Measurements from ENCODE around the gene SERP1. TPM values are rescaled to one million over a fixed set of nuclear protein-coding genes. Genes with fewer than 3 reads are reported as not detected.
A peak's percentile ranks its signal among the peaks of the same experiment; 100 is the strongest.

Gene SERP1
- total RNA-seq, 1 donor from 2014 or later: 87.2 TPM

GRCh38 chr3:150545419-150546225, 674 bp downstream of the SERP1 start:
- peak overlapping the region; percentile 99 for H3K27ac Mint-ChIP-seq
- H3K9me3 Mint-ChIP-seq: no peaks in the 10 kb centered on the region
- peaks cover 54% of the 10 kb centered on the region for H3K36me3 Mint-ChIP-seq (ENCODE audit: low read depth)
- ATAC-seq (ENCODE audit: low read depth) (peak; percentile 8), DNase-seq (no peak)
- H3K27me3 Mint-ChIP-seq: no peaks in the 10 kb centered on the region
- TF ChIP-seq CTCF (IDR thresholded peaks at IDR 0.05): no peak
- ChIA-PET POLR2A (interaction anchor here (0.8 to 3.3 kb wide), 19 partner anchors 8 to 576 kb away, joined by 3 to 41 read pairs (median 6); partner anchors contain the start of genes ERICH6, SELENOT, SIAH2 and TSC22D2), CTCF (interaction anchor here (0.6 to 2.6 kb wide), 4 partner anchors 17 to 622 kb away, joined by 3 to 9 read pairs (median 3); partner anchors contain the start of gene ERICH6)
- H3K4me1 Mint-ChIP-seq: peaks cover 47% of the 10 kb centered on the region
- intact Hi-C loops (cut with micrococcal nuclease): loop anchor here (1.0 to 5.0 kb wide), 14 partner anchors 54 to 1972 kb away; partner anchors contain the start of genes COMMD2, ERICH6, HPS3 and MED12L
- H3K4me3 Mint-ChIP-seq: peak overlapping the region; percentile 96

- peak overlapping the region; percentile 96 for H3K4me3 Mint-ChIP-seq
- POLR2A ChIA-PET: interaction anchor here (0.5 to 3.2 kb wide), 8 partner anchors 8 to 222 kb away, joined by 3 to 41 read pairs (median 5); partner anchors contain the start of genes ERICH6, SIAH2 and TSC22D2
- peaks cover 50% of the 10 kb centered on the region for H3K36me3 Mint-ChIP-seq (ENCODE audit: low read depth)
- CTCF ChIA-PET: interaction anchor here (1.0 to 2.6 kb wide), 3 partner anchors 17 to 623 kb away, joined by 3 to 9 read pairs (median 3); partner anchors contain the start of gene ERICH6
- no peak for TF ChIP-seq CTCF (IDR thresholded peaks at IDR 0.05)
- peaks cover 47% of the 10 kb centered on the region for H3K4me1 Mint-ChIP-seq
- DNase-seq: no peak
- no peaks in the 10 kb centered on the region for H3K27me3 Mint-ChIP-seq
- no peak overlapping the region for H3K27ac Mint-ChIP-seq
- ATAC-seq (ENCODE audit: low read depth): no peak
- intact Hi-C loops (cut with micrococcal nuclease): loop anchor here (5.0 kb wide), 3 partner anchors 543 to 1973 kb away; partner anchors contain the start of genes MED12L and P2RY12
- H3K9me3 Mint-ChIP-seq: no peaks in the 10 kb centered on the region
Observed at GRCh38 chr3:150544726-150545125, 1.6 kb downstream of the SERP1 start.

- Mint-ChIP-seq H3K36me3 (ENCODE audit: low read depth) (peaks cover 48% of the 10 kb centered on the region), H3K9me3 (no peaks in the 10 kb centered on the region), H3K4me3 (no peak overlapping the region), H3K4me1 (peaks cover 45% of the 10 kb centered on the region), H3K27ac (no peak overlapping the region), H3K27me3 (no peaks in the 10 kb centered on the region)
- POLR2A ChIA-PET: interaction anchor here (1.2 to 3.2 kb wide), 2 partner anchors 135 to 159 kb away, joined by 3 to 41 read pairs; partner anchors contain the start of gene TSC22D2
- no peak for TF ChIP-seq CTCF (IDR thresholded peaks at IDR 0.05)
- ATAC-seq (ENCODE audit: low read depth): no peak
- intact Hi-C loops (cut with micrococcal nuclease): no loop called here
- DNase-seq: no peak
- CTCF ChIA-PET: interaction anchor here (2.6 kb wide), 1 partner anchor 16 kb away, joined by 9 read pairs; no protein-coding TSS in a partner anchor
Observed at GRCh38 chr3:150544041-150544440, 2.3 kb downstream of the SERP1 start.

- Mint-ChIP-seq H3K36me3 (ENCODE audit: low read depth) (peaks cover 46% of the 10 kb centered on the region), H3K9me3 (no peaks in the 10 kb centered on the region), H3K27ac (no peak overlapping the region), H3K4me3 (no peak overlapping the region), H3K4me1 (peaks cover 45% of the 10 kb centered on the region), H3K27me3 (no peaks in the 10 kb centered on the region)
- POLR2A ChIA-PET: no interaction called here
- CTCF ChIA-PET: interaction anchor here (2.6 kb wide), 1 partner anchor 15 kb away, joined by 9 read pairs; no protein-coding TSS in a partner anchor
- intact Hi-C loops (cut with micrococcal nuclease): no loop called here
- ATAC-seq (ENCODE audit: low read depth): no peak
- TF ChIP-seq CTCF (IDR thresholded peaks at IDR 0.05): no peak
- no peak for DNase-seq
Observed at GRCh38 chr3:150543531-150543930, 2.8 kb downstream of the SERP1 start.

- intact Hi-C loops (cut with micrococcal nuclease): no loop called here
- Mint-ChIP-seq H3K27me3 (no peaks in the 10 kb centered on the region), H3K27ac (no peak overlapping the region), H3K9me3 (no peaks in the 10 kb centered on the region), H3K36me3 (ENCODE audit: low read depth) (peaks cover 46% of the 10 kb centered on the region), H3K4me1 (peaks cover 42% of the 10 kb centered on the region), H3K4me3 (no peak overlapping the region)
- no peak for TF ChIP-seq CTCF (IDR thresholded peaks at IDR 0.05)
- CTCF ChIA-PET: interaction anchor here (2.6 kb wide), 1 partner anchor 15 kb away, joined by 9 read pairs; no protein-coding TSS in a partner anchor
- DNase-seq: no peak
- no peak for ATAC-seq (ENCODE audit: low read depth)
- POLR2A ChIA-PET: no interaction called here
Observed at GRCh38 chr3:150543128-150543527, 3.2 kb downstream of the SERP1 start.

Measured in activated B cell treated with CpG ODN at 0.5 μM for 24 hours (primary cell).